GM12878 (cell line): Measurements from ENCODE around the gene ASB7. TPM values are rescaled to one million over a fixed set of nuclear protein-coding genes. Genes with fewer than 3 reads are reported as not detected.

Experiments used
- ATAC-seq: fragments of 200-7000 bp; cut with Tn5 transposase; 3 replicates; pipeline ENCODE4 v1.9.1; 2020; ENCODE audit warnings: mild to moderate bottlenecking, moderate library complexity
- BruUV-seq: library from RNA; stranded (reverse); fragments of 400-500 nt; replicated peaks from 2 replicates; lab custom pipeline; 2021; lab: Mats Ljungman, UMichigan
- CTCF ChIA-PET: fragments of 300-600 bp; sonication (Branson Sonifier 250); formaldehyde crosslinking; extraction: SDS; loops from one replicate; lab custom pipeline; 2021; ENCODE audit warnings: inconsistent platforms; lab: Yijun Ruan, JAX
- POLR2A ChIA-PET: fragments of 350-600 bp; formaldehyde crosslinking; extraction: SDS; loops from one replicate; lab custom pipeline; 2021; ENCODE audit warnings: inconsistent platforms; lab: Charles Lee
- RAD21 ChIA-PET: fragments of 300-600 bp; sonication (Branson Sonifier 250); formaldehyde crosslinking; loops from one replicate; lab custom pipeline; 2023; ENCODE audit warnings: antibody characterized with exemption; ENCODE audit not compliant: unreplicated experiment; lab: Charles Lee
- SMC1A ChIA-PET: fragments of 300-600 bp; sonication (Branson Sonifier 250); formaldehyde crosslinking; loops from one replicate; lab custom pipeline; 2023; ENCODE audit not compliant: unreplicated experiment, uncharacterized antibody; lab: Charles Lee
- DNase-seq: peaks from one replicate; pipeline ENCODE4 v3.0.0-alpha.2; 2011; ENCODE audit warnings: low read depth, low spot score
- FAIRE-seq: peaks from 3 replicates; lab custom pipeline; 2011; peaks lifted over from hg19 to GRCh38; lab: Jason Lieb, UNC
- H2AFZ ChIP-seq: 2 replicates; pipeline ENCODE4 v1.6.0; 2011; ENCODE audit warnings: low read depth, low read length, control low read depth; ENCODE audit not compliant: control insufficient read depth
- H3K27ac ChIP-seq: 2 replicates; pipeline ENCODE4 v1.5.1; 2011; ENCODE audit warnings: control low read depth; ENCODE audit not compliant: control insufficient read depth, insufficient read depth
- H3K27me3 ChIP-seq, 2 experiments: replicated peaks in 1 of 2; 2 replicates each; pipeline versions ENCODE4 v1.6.0 to v1.6.1; 2011; ENCODE audit warnings: low read length in 1 of 2; ENCODE audit not compliant: control insufficient read depth in 2 of 2, insufficient read depth in 2 of 2
- H3K36me3 ChIP-seq, 2 experiments: 2 replicates each; pipeline ENCODE4 v1.5.1; 2011; ENCODE audit warnings: low read length in 1 of 2; ENCODE audit not compliant: control insufficient read depth in 2 of 2, insufficient read depth in 2 of 2
- H3K4me1 ChIP-seq: 2 replicates; pipeline ENCODE4 v1.6.1; 2011; ENCODE audit warnings: mild to moderate bottlenecking, low read length, moderate library complexity, mixed read lengths; ENCODE audit not compliant: control insufficient read depth, insufficient read depth
- H3K4me2 ChIP-seq: 2 replicates; pipeline ENCODE4 v1.6.0; 2011; ENCODE audit warnings: control low read depth; ENCODE audit not compliant: control insufficient read depth, insufficient read depth
- H3K4me3 ChIP-seq: fragments of 200-600 bp; sonication (generic); 2 replicates; pipeline ENCODE4 v1.5.1; 2016
- H3K79me2 ChIP-seq: 2 replicates; pipeline ENCODE4 v1.6.0; 2011; ENCODE audit warnings: low read length; ENCODE audit not compliant: control insufficient read depth, insufficient read depth
- H3K9ac ChIP-seq: 2 replicates; pipeline ENCODE4 v1.8.0; 2011; ENCODE audit warnings: low read length, control low read depth, mixed read lengths; ENCODE audit not compliant: control insufficient read depth, insufficient read depth
- H3K9me3 ChIP-seq: replicated peaks from 3 replicates; pipeline ENCODE4 v1.5.1; 2011; ENCODE audit warnings: mild to moderate bottlenecking, low read length; ENCODE audit not compliant: control insufficient read depth, insufficient read depth
- H4K20me1 ChIP-seq: 2 replicates; pipeline ENCODE4 v1.6.0; 2011; ENCODE audit not compliant: control insufficient read depth, insufficient read depth
- BCLAF1 ChIP-seq: fragments of 450-650 bp; IDR thresholded peaks from 2 replicates; pipeline ENCODE4 v1.6.1; 2017; ENCODE audit warnings: antibody characterized with exemption, mild to moderate bottlenecking, moderate library complexity
- POLR2AphosphoS5 ChIP-seq: IDR thresholded peaks from 2 replicates; pipeline ENCODE4 v1.6.1; 2011; ENCODE audit warnings: mild to moderate bottlenecking, low read length, inconsistent platforms
- SIN3A ChIP-seq: IDR thresholded peaks from 2 replicates; pipeline ENCODE4 v1.6.1; 2012; ENCODE audit warnings: low read depth, low read length, improper control_type of control experiment
- ZBTB40 ChIP-seq: fragments of 450-650 bp; IDR thresholded peaks from 2 replicates; pipeline ENCODE4 v1.6.1; 2016; ENCODE audit warnings: mild to moderate bottlenecking, moderate library complexity, borderline replicate concordance
- ZNF592 ChIP-seq: fragments of 450-650 bp; IDR thresholded peaks from 2 replicates; pipeline ENCODE4 v1.6.1; 2017; ENCODE audit warnings: mild to moderate bottlenecking, moderate library complexity
- ZNF622 ChIP-seq: fragments of 450-650 bp; IDR thresholded peaks from 2 replicates; pipeline ENCODE4 v1.6.1; 2017; ENCODE audit warnings: mild to moderate bottlenecking, inconsistent platforms
- ZZZ3 ChIP-seq: IDR thresholded peaks from 2 replicates; pipeline ENCODE4 v1.6.1; 2011; ENCODE audit warnings: low read depth; ENCODE audit not compliant: control insufficient read depth, insufficient read length
- WGBS: methylation state at CpG from one replicate; pipeline ENCODE4 v1.1.6; 2016; ENCODE audit warnings: low lambda C conversion rate; ENCODE audit not compliant: insufficient replicate concordance, insufficient coverage; ENCODE audit errors: missing lambda C conversion rate; 5-methylcytosine and 5-hydroxymethylcytosine counted together
- in situ Hi-C: fragments of 300-500 bp; cut with MboI; formaldehyde crosslinking; loops from 9 replicates; pipeline ENCODE4 v1.14.3; 2018; ENCODE audit warnings: mixed read lengths
- intact Hi-C: fragments of 100-400 bp; cut with micrococcal nuclease; formaldehyde crosslinking; loops from one replicate; pipeline ENCODE4 v1.14.2; 2022; ENCODE audit not compliant: unreplicated experiment
- polyA plus RNA-seq, 11 experiments: library from polyadenylated mRNA; depleted of rRNA in 4 of 11; unstranded in 6 of 11; stranded (reverse) in 5 of 11; fragments of >200 nt; fragmentation: Nextera tagmentation in 4 of 11; fragmentation: Illumina TruSeq in 1 of 11; extraction: Ambion mirVana in 4 of 11; extraction: Trizol in 1 of 11; gene quantifications; 1 replicate in 1 of 11; 2 replicates in 10 of 11; pipeline versions ENCODE4 v1.2.1 to v1.2.3, GENCODE V29; 2011 to 2016; ENCODE audit warnings: inconsistent platforms in 2 of 11, missing spikeins in 2 of 11, low read depth in 1 of 11
- total RNA-seq, 4 experiments: library from RNA; depleted of rRNA in 3 of 4; stranded (reverse); fragments of >200 nt in 3 of 4; fragmentation: Illumina TruSeq in 1 of 4; extraction: Trizol in 1 of 4; gene quantifications; 2 replicates each; pipeline versions ENCODE4 v1.2.1 to v1.2.3, GENCODE V29; 2013 to 2021
- TF ChIP-seq, protein P1 (sequence below): fragments of 450-650 bp; IDR thresholded peaks from 2 replicates; pipeline ENCODE4 v1.6.1; 2017; ENCODE audit warnings: mild to moderate bottlenecking, low read depth, inconsistent platforms; ENCODE audit not compliant: poor library complexity, severe bottlenecking

The ASB7 gene
- total and polyA plus RNA-seq, 10 of the 15 experiments (the other 5 are each of a cell fraction or from before 2014, with no cell fraction given): 2.7 to 13.9 (median 8.6) TPM

DNA sequence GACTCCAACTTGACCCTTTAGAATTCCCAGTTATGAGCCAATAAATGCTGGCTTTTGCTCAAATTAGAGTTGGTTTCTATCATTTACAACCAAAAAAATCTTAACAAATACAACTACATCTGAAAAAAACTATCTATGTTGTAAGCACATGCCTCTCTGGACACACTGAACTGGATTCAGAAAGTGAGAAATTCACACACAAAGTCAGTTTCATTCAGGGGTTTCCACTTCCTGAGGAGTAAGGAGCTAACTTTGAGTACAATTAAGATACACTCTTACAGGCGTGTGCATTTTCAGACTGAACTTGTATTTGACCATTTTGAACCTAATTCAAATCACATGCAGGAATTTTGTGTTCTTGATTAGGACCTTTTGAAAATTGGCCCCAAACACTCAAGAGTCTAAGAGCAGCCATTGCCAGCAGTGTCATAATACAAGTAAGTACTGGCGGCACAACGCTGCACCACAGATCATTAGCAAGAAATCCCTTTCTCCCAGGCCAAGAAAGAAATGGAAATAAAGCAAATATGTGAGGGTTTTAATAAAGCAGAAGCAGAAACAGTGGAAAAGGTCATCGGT, 31.6 kb upstream of the ASB7 start:
- Histone ChIP-seq H3K9ac (no peak overlapping the region), H3K9me3 (no peaks in the 10 kb centered on the region), H3K4me2 (peak overlapping the region; percentile 44), H3K27ac (peak overlapping the region; percentile 66), H2AFZ (no peak overlapping the region), H3K4me1 (peaks cover 9% of the 10 kb centered on the region), H3K79me2 (no peaks in the 10 kb centered on the region), H3K27me3 (no peaks in the 10 kb centered on the region), H3K36me3 (peaks cover 3 to 27% of the 10 kb centered on the region in 2 experiments), H3K4me3 (no peak overlapping the region), H4K20me1 (no peaks in the 10 kb centered on the region)
- WGBS: 68% methylated on average over 4 of the region's 4 CpGs
- ChIA-PET POLR2A (no interaction called here), SMC1A (interaction anchor here (0.7 to 1.8 kb wide), 4 partner anchors 9 to 642 kb away, joined by 3 to 5 read pairs (median 4); no protein-coding TSS in a partner anchor), RAD21 (interaction anchor here (0.7 kb wide), 1 partner anchor 642 kb away, joined by 3 read pairs; no protein-coding TSS in a partner anchor), CTCF (interaction anchor here (0.6 to 4.2 kb wide), 5 partner anchors 19 to 221 kb away, joined by 3 to 23 read pairs (median 4); no protein-coding TSS in a partner anchor)
- DNase-seq: peak; percentile 40
- in situ Hi-C loops: no loop called here
- ATAC-seq: peak; percentile 61; the same call in 2 of the 3 replicates
- intact Hi-C loops: loop anchor here (5.0 to 10.0 kb wide), 2 partner anchors 216 to 644 kb away; no protein-coding TSS in a partner anchor
- FAIRE-seq: no peak
- no TSS peak for BruUV-seq
- TF ChIP-seq BCLAF1 (no peak), ZZZ3 (no peak), ZNF592 (no peak), ZBTB40 (no peak), POLR2AphosphoS5 (no peak), SIN3A (no peak), ZNF622 (no peak)
- TF ChIP-seq, protein P1, sequence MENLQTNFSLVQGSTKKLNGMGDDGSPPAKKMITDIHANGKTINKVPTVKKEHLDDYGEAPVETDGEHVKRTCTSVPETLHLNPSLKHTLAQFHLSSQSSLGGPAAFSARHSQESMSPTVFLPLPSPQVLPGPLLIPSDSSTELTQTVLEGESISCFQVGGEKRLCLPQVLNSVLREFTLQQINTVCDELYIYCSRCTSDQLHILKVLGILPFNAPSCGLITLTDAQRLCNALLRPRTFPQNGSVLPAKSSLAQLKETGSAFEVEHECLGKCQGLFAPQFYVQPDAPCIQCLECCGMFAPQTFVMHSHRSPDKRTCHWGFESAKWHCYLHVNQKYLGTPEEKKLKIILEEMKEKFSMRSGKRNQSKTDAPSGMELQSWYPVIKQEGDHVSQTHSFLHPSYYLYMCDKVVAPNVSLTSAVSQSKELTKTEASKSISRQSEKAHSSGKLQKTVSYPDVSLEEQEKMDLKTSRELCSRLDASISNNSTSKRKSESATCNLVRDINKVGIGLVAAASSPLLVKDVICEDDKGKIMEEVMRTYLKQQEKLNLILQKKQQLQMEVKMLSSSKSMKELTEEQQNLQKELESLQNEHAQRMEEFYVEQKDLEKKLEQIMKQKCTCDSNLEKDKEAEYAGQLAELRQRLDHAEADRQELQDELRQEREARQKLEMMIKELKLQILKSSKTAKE: no peak
